ENCODE data around the gene PTPRE.

Gene PTPRE

GRCh38 chr10:128018691-128019090 is 111.8 kb downstream of the PTPRE start:
- no peak for DNase-seq (ENCODE audit: low read depth in 1 of 2, low spot score in 1 of 2)

DNA sequence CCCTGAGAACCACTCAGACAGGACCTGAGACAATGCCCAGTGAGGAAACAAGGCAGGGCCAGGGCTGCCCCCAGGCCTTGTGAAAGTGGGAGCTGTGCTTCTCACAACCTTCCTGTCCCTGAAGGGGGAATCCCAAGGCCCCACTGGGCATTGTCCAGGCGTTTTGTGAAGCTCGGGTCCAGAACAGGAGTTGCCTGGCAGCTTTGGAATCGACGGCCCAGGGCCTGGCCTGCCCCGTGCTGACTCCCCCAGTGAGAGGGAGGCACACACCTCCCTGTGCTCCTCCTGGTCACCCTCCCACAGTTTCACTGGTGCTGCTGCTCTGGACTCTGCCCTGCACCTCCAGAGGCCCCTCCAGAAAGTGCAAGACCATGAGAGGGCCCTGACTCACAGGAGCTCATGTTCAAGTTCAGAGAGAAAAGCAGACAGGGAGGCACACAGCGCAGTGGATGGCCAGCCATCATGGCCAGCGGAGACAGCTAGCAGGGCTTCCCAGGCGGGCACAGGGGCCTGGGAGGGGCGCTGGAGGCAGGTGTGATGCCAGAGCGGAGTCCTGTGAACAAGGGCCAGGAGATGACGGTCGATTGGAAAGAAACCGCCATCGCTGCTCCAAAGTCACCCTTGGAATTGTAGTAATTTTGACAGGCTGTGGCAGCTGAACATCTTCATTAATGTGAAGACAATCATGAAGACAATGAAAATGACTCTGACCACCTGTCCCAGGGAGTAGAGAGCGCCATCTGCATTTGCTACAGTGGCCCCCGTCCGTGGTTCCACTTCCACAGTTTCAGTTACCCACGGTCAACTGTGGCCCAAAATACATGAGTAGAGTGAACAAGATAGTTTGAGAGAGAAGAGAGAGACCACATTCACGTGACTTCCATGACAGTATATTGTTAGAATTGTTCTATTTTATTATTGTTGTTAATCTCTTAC is 115.6 kb downstream of the PTPRE start:
- no peak for DNase-seq (ENCODE audit: low read depth in 1 of 2, low spot score in 1 of 2)

GRCh38 chr10:128024426-128024825 is 117.5 kb downstream of the PTPRE start:
- DNase-seq (ENCODE audit: low read depth in 1 of 2, low spot score in 1 of 2), result no peak

GRCh38 chr10:128025437-128025836 is 118.5 kb downstream of the PTPRE start:
- no peak for DNase-seq (ENCODE audit: low read depth in 1 of 2, low spot score in 1 of 2)

GRCh38 chr10:128025951-128026350 is 119.0 kb downstream of the PTPRE start:
- no peak for DNase-seq (ENCODE audit: low read depth in 1 of 2, low spot score in 1 of 2)

GRCh38 chr10:128026615-128027300 is 119.9 kb downstream of the PTPRE start:
- no peak for DNase-seq (ENCODE audit: low read depth in 1 of 2, low spot score in 1 of 2)

DNA sequence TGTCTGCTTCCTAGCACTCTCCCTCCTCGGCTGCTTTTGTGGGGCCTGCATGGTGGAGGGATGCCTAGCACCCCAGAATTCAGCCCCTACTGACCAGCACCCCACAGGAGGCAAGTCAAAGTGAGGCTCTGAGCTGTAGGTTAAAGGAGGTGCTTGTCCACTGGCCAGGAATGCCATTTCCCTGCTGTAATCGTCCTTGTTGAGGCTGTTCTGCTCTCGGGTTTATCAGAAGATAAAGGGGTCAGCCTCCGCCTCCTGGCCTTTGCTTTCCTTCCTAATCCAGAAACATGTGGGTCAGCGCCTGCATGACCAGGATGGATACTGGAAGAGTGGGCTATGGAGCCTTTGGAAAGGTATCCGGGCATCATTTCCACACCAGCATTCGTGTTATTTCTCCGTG is 120.4 kb downstream of the PTPRE start:
- DNase-seq (ENCODE audit: low read depth in 1 of 2, low spot score in 1 of 2), result no peak

GRCh38 chr10:128027822-128028507 is 121.1 kb downstream of the PTPRE start:
- DNase-seq (ENCODE audit: low read depth in 1 of 2, low spot score in 1 of 2), result no peak

GRCh38 chr10:128028508-128029289 is 121.8 kb downstream of the PTPRE start:
- no peak for DNase-seq (ENCODE audit: low read depth in 1 of 2, low spot score in 1 of 2)

GRCh38 chr10:128029290-128029651 is 122.4 kb downstream of the PTPRE start:
- no peak for DNase-seq (ENCODE audit: low read depth in 1 of 2, low spot score in 1 of 2)

DNA sequence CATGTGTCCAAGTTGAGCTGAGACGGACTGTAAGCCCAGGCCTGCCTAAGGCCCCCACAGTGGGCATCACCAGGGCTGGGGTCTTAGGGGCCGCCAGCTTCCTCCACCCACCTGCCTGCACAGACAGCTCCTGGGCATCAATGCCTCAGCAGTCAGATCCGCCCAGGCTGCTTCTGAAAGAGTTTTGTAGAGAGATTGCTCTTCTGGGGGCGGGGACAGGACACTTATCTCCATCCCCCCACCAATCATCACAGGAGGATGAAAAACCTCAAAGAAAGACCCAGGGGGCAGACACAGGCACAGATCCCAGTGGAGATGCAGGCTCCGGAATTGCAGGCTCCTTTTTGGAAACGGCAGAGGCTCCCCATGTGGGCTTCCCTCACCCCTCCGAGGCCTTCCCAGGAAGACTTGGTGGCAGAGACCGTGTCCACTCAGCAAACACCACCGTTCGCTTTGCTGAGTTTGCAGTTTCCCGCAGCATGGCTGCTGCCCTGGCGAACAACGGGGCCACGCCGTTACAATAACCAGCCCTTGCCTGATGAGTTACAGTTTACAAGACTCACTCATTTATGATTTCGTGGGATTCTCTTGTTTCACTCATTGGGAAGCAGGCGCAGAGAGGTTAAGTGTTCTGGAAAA is 122.9 kb downstream of the PTPRE start:
- no peak for DNase-seq (ENCODE audit: low read depth in 1 of 2, low spot score in 1 of 2)

DNA sequence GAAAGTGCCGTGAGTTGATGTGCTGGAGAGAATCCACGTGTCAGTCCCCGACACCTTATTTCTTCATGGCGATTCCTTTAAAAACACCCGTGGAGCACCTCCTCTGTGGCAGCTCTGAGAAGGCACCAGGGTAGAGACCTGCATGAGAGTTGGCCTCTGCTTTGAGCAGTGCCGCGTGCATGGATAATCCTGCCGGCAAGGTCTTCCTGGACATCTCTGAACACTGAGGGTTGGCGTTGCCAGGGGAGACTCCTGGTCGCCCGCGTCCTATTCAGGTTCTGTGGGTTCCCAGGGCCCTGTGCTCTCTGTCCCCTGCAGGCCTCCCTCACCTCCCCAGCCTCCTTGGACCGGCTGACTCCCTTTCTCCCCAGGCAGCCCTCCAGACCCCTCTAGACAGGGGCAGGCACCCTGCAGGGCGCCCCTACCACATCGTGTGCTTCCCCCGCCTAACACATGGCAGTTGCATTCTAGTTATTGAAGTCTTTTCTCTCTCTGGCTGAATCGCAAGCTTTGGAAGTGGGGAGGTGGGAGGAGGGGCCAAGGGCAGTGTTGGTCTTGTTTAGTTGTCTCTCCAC is 123.7 kb downstream of the PTPRE start:
- DNase-seq (ENCODE audit: low read depth in 1 of 2, low spot score in 1 of 2), result no peak

DNA sequence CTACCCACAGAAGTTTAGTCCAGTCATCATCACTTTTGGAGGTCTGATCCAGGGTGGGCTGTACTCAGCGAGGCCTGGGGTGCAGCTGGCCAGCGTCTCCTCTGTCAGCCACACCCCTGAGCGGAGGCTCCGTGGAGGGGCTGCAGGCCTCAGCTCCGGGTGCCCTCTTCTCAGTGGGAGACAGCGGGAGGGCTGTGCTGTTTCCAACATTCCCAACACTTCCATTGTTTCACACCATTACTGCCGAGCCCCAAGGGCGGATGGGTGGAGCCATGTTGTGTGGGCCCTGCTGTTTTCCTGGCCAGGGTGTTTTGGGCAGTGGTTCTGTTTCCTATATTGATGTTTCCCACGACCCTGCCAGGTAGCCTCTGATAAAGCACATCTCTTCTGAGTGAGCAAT is 124.3 kb downstream of the PTPRE start:
- DNase-seq (ENCODE audit: low read depth in 1 of 2, low spot score in 1 of 2), result no peak

- DNase-seq (ENCODE audit: low read depth in 1 of 2, low spot score in 1 of 2), result no peak
These were observed 125.6 kb downstream of the PTPRE start for GRCh38 chr10:128032466-128032865.

DNA sequence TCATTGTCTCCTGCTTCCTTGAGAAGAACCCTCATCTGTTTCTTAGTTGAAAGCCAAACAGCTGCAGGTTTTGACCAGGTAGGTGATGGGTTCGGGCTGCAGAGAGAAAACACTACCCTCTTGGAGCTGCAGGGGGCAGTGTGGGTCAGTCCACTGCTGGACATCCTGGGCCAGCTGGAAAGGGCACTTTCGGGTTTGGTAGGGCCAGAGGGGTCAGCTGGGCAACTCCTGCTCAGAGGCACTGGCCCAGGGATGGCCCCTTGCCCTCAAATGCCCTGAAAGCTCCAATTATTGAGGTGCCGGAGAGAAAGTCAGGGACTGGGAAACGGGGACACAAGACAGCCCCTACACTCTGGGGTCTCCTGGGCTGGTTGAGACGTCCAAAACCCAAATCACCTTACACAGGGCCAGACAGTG is 128.7 kb downstream of the PTPRE start:
- peak; percentile 35 to 44 for DNase-seq (ENCODE audit: low read depth in 1 of 2, low spot score in 1 of 2)

- DNase-seq (ENCODE audit: low read depth in 1 of 2, low spot score in 1 of 2), result no peak
These were observed 129.2 kb downstream of the PTPRE start for GRCh38 chr10:128036011-128036615.

DNA sequence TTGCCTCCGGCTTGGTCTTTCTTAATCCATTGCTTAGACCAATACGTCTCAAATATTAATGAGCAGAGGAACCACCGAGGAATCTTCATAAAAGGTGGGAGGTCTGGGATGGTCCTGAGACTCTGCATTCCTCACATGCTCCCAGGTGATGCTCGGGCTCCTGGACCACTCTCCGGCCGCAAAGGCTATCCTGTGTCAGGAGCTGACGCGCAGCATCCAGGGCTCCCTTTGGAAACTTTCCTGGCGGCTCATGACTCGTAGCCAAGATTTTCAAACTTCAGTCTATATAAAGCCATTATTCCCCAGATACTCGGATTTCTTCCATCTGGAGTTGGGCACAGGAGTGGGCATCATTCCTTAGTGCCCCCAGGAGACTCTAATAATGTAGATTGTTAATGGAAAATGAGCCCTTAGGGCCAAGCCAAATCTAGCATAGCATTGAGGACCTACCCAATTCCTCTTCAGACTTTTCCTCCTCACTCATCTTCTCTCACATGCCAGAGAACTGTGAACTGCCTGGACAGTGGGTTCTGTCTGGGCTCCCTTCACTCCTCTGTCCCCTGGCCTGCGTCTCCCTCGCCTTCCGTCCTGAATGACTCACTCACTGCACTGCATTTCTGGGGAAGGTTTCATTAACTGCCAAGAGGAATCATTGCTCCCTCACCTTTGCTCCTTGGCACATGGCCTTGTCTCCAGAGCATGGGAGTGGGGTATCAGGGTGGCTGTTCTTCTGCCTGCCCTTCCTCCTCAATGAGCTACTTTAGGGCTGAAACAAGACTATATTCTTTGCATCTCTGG is 130.0 kb downstream of the PTPRE start:
- DNase-seq (ENCODE audit: low read depth in 1 of 2, low spot score in 1 of 2), result no peak

DNA sequence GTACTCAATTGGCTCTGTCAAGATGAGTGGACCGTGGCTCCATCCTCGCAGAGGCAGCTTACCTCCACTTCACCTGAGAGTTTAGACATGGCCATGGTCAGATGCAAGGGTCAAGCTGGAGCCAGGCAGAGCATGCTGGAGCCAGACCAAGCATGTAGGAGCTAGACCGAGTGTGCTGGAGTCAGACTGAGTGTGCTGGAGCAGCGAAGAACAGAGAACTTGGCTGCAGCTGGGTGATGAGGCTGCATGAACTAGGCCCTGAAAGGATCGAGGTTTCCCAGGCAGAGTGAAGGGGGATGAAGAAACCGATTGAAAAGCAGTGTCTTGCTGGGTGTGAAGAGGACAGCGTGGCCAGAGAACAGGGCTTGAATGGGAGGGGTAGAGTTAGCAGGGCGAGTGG is 133.2 kb downstream of the PTPRE start:
- DNase-seq (ENCODE audit: low read depth in 1 of 2, low spot score in 1 of 2), result no peak

DNA sequence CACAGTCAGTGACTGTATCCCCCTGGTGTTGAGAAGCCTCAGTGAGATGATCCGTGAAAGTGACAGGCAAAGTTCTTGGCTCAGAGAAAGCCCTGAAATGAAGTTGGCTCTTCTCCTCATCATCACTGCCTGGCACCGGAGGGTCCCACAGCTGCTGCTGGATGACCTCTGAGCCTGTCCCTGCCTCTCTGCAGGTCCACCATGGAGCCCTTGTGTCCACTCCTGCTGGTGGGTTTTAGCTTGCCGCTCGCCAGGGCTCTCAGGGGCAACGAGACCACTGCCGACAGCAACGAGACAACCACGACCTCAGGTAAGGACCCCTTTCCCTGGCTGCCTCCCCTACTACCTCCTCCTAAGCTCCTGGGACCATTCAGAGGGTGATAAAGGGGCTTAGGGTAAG is 133.8 kb downstream of the PTPRE start:
- no peak for DNase-seq (ENCODE audit: low read depth in 1 of 2, low spot score in 1 of 2)
